Measurements from ENCODE around the gene C16orf87.

GRCh38 chr16:46768809-46769208 is 62.2 kb downstream of the C16orf87 start:
- TF ChIP-seq NFRKB (IDR thresholded peaks at IDR 0.05) (no peak), CTBP1 (IDR thresholded peaks at IDR 0.05; ENCODE audit: borderline replicate concordance) (no peak), FOXM1 (IDR thresholded peaks at IDR 0.05; ENCODE audit: borderline replicate concordance) (no peak), ARNT (IDR thresholded peaks at IDR 0.05) (no peak), TARDBP (IDR thresholded peaks at IDR 0.05) (no peak), FOXA1 (IDR thresholded peaks at IDR 0.05) (no peak), BHLHE40 (IDR thresholded peaks at IDR 0.05; ENCODE audit: borderline replicate concordance) (no peak), L3MBTL2 (conservative IDR thresholded peaks at IDR 0.05) (no peak), ZNF384 (IDR thresholded peaks at IDR 0.05) (no peak), SP1 (IDR thresholded peaks at IDR 0.05) (no peak), ELF4 (IDR thresholded peaks at IDR 0.05) (no peak), SUZ12 (IDR thresholded peaks at IDR 0.05) (no peak)
